Stomach (tissue), 4 donors: ENCODE measurements around the gene BTBD2.

Experiments used
- EP300 ChIP-seq: sonication (generic); formaldehyde crosslinking; IDR thresholded peaks from one replicate; pipeline ENCODE4 v1.6.1; 2017; ENCODE audit warnings: antibody characterized with exemption
- POLR2AphosphoS5 ChIP-seq, 3 donors: sonication (generic); formaldehyde crosslinking; IDR thresholded peaks; one replicate each; pipeline ENCODE4 v1.6.1; 2016; ENCODE audit warnings: antibody characterized with exemption in 3 of 3
- TF ChIP-seq, protein P1 (sequence below), 7 experiments: fragments of 450-650 bp in 4 of 7; fragments of 200-600 bp in 3 of 7; sonication (generic) in 3 of 7; IDR thresholded peaks; one replicate each; pipeline ENCODE4 v1.5.1; 2016 to 2019; ENCODE audit warnings: antibody characterized with exemption in 7 of 7, control low read depth in 2 of 7, mild to moderate bottlenecking in 1 of 7

DNA sequence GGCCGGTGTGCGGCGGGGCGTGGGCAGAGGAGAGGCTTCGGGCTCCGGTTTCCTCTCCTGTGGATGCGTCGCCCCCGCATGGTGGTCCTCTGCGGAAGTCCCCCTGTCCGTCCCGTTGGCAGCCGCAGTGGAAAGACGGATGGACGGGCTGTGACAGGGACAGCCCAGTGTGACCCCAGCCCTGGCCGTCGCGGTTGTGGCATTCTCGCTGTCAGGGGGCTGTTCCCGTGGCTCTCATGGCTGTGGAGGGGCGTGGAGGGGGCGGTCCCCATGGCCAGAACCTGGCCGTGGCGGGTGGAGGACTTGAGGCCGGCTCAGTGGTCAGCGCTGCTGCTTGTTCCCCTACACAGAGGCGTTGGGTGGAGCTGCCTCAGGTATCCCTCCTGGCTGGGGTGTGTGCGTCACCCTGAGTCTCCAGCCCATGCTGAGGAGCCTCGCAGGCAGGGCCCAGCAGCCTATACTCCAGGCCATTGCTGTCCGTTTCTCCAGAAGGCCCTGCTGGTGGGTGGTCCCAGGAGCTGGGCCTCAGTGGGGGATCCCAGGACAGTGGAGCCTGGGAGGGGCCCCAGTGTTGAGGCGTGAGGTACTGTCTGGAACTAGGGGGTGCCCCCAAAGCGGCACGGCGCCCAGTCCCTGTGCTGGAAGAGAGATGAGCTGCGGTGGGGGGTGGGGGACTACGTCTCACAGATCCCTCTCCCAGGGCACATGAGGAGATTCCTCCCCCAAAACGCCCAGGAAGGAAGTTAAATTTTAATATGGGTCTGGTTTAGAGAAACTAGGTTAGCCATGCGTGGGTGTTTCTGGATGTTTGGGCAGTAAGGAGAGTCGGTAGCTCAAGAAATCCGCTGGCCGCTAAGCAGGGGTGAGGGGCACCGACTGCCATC lies 54.3 kb downstream of the BTBD2 start:
- TF ChIP-seq, protein P1, sequence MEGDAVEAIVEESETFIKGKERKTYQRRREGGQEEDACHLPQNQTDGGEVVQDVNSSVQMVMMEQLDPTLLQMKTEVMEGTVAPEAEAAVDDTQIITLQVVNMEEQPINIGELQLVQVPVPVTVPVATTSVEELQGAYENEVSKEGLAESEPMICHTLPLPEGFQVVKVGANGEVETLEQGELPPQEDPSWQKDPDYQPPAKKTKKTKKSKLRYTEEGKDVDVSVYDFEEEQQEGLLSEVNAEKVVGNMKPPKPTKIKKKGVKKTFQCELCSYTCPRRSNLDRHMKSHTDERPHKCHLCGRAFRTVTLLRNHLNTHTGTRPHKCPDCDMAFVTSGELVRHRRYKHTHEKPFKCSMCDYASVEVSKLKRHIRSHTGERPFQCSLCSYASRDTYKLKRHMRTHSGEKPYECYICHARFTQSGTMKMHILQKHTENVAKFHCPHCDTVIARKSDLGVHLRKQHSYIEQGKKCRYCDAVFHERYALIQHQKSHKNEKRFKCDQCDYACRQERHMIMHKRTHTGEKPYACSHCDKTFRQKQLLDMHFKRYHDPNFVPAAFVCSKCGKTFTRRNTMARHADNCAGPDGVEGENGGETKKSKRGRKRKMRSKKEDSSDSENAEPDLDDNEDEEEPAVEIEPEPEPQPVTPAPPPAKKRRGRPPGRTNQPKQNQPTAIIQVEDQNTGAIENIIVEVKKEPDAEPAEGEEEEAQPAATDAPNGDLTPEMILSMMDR (IDR thresholded peaks at IDR 0.05): no peak
- no peak for TF ChIP-seq POLR2AphosphoS5 (IDR thresholded peaks at IDR 0.05)
- no peak for TF ChIP-seq EP300
